Pancreas (tissue), 10 donors: ENCODE data around the gene TRIM9. TPM values are rescaled to one million over a fixed set of nuclear protein-coding genes. Genes with fewer than 3 reads are reported as not detected.

Source experiments
- ATAC-seq, 4 donors: fragments of 200-7000 bp; cut with Tn5 transposase; one replicate each; pipeline versions ENCODE4 v1.8.0 to v1.9.1; 2020; ENCODE audit warnings: mild to moderate bottlenecking in 4 of 4, moderate library complexity in 4 of 4
- DNase-seq, 6 donors: peaks; one replicate each; pipeline ENCODE4 v3.0.0-alpha.2; 2020
- FAIRE-seq: peaks from 2 replicates; lab custom pipeline; 2012; peaks lifted over from hg19 to GRCh38; lab: Jason Lieb, UNC
- H3K27ac ChIP-seq, 4 donors: fragments of 200-600 bp; sonication (generic); 1 replicate in 3 of 4; 2 replicates in 1 of 4; pipeline versions ENCODE4 v1.5.0 to v1.8.0; 2020
- H3K27me3 ChIP-seq, 4 donors: fragments of 200-600 bp; one replicate each; pipeline ENCODE4 v1.8.0; 2021
- H3K36me3 ChIP-seq, 3 donors: fragments of 200-600 bp; sonication (generic) in 1 of 3; one replicate each; pipeline versions ENCODE4 v1.5.0 to v1.8.0; 2020 to 2021
- H3K4me1 ChIP-seq, 3 donors: fragments of 200-600 bp; one replicate each; pipeline ENCODE4 v1.8.0; 2021
- H3K4me3 ChIP-seq, 4 donors: fragments of 200-600 bp; sonication (generic) in 2 of 4; one replicate each; pipeline versions ENCODE4 v1.5.0 to v1.8.0; 2020 to 2021
- H3K9me3 ChIP-seq, 4 donors: fragments of 200-600 bp; one replicate each; pipeline ENCODE4 v1.8.0; 2021
- CTCF ChIP-seq, 4 donors: fragments of 200-600 bp; sonication (generic) in 3 of 4; IDR thresholded peaks; one replicate each; pipeline versions ENCODE4 v1.5.0 to v1.8.0; 2021; ENCODE audit warnings: antibody characterized with exemption in 4 of 4
- WGBS, 2 donors: extraction: QIAGEN DNeasy Blood & Tissue Kit; methylation state at CpG; one replicate each; pipeline ENCODE4 v1.1.7; 2013; 5-methylcytosine and 5-hydroxymethylcytosine counted together
- intact Hi-C, 3 donors: fragments of 100-400 bp; cut with DNase I; formaldehyde crosslinking; loops; one replicate each; pipeline versions ENCODE4 v1.11.1 to v1.14.2; 2022
- polyA plus RNA-seq, 2 donors: library from polyadenylated mRNA; stranded (reverse); fragments of 200-250 nt; gene quantifications; one replicate each; pipeline ENCODE4 v1.2.3, GENCODE V29; 2013
- total RNA-seq, 6 donors: library from RNA; stranded (reverse); fragmentation: NEBNext Ultra II Directional in 4 of 6; extraction: Animal tissue kit (Norgen Biotek cat#: 25700) in 4 of 6; gene quantifications; one replicate each; pipeline versions ENCODE4 v1.2.1 to v1.2.4, GENCODE V29; 2021 to 2023
- donor health status: healthy with polysubstance abuse.
- donor health status: DM: no; HTN: no; CAD: no; lungs with moderate emphysema.
- donor health status: DM: no; HTN: no; CAD: no.
- donor health status: control.
- donor health status: control.
- donor health status: Bipolar disorder and iron deficiency.
- donor health status: DM: yes; HTN: yes; CAD: no.
- donor health status: DM: no; HTN: no; CAD: no.
- donor health status: DM: no; HTN: no; CAD: no.
- donor health status: DM: yes; HTN: yes; CAD: no.

TRIM9 gene
- total and polyA plus RNA-seq, 8 donors, result 0.25 to 3.4 (median 0.79) TPM

GRCh38 chr14:51107801-51108200 lies 12.9 kb upstream of the TRIM9 start:
- intact Hi-C loops, result no loop called here
- no peak for ATAC-seq

GRCh38 chr14:51104467-51104866 lies 9.6 kb upstream of the TRIM9 start:
- H3K9me3 ChIP-seq, result no peaks in the 10 kb centered on the region
- no peaks in the 10 kb centered on the region for H3K36me3 ChIP-seq
- H3K27ac ChIP-seq, result no peak overlapping the region
- H3K4me3 ChIP-seq, result no peak overlapping the region
- no peak for FAIRE-seq
- ATAC-seq, result no peak
- no peak for TF ChIP-seq CTCF (IDR thresholded peaks at IDR 0.05)
- DNase-seq, result no peak
- H3K27me3 ChIP-seq, result no peaks in the 10 kb centered on the region
- intact Hi-C loops, result no loop called here
- H3K4me1 ChIP-seq, result no peaks in the 10 kb centered on the region

More at GRCh38 chr14:51107801-51108200, 12.9 kb upstream of the TRIM9 start:
- Histone ChIP-seq H3K27ac (no peak overlapping the region), H3K36me3 (no peaks in the 10 kb centered on the region), H3K27me3 (no peaks in the 10 kb centered on the region), H3K4me3 (no peak overlapping the region), H3K4me1 (no peaks in the 10 kb centered on the region), H3K9me3 (no peaks in the 10 kb centered on the region)
- TF ChIP-seq CTCF (IDR thresholded peaks at IDR 0.05), result no peak
- 84 to 97% methylated on average over 1 of the region's 1 CpG for WGBS, 2 donors
- FAIRE-seq (no peak), DNase-seq (no peak)

GRCh38 chr14:51097287-51097686 lies 2.4 kb upstream of the TRIM9 start:
- no peak for ATAC-seq
- TF ChIP-seq CTCF (IDR thresholded peaks at IDR 0.05), result no peak
- no peak for DNase-seq
- Histone ChIP-seq H3K36me3 (no peaks in the 10 kb centered on the region), H3K27me3 (peaks cover 0 to 22% (median 0%) of the 10 kb centered on the region in 4 donors), H3K4me1 (peaks cover 0 to 11% (median 7%) of the 10 kb centered on the region in 3 donors), H3K4me3 (no peak overlapping the region), H3K27ac (no peak overlapping the region), H3K9me3 (no peaks in the 10 kb centered on the region)
- intact Hi-C loops, result no loop called here
- no peak for FAIRE-seq
- WGBS, 2 donors, result 34 to 54% methylated on average over 1 of the region's 1 CpG

GRCh38 chr14:51096870-51097269 lies 2.0 kb upstream of the TRIM9 start:
- Histone ChIP-seq H3K4me1 (peaks cover 0 to 11% (median 7%) of the 10 kb centered on the region in 3 donors), H3K9me3 (no peaks in the 10 kb centered on the region), H3K27me3 (peaks cover 0 to 22% (median 0%) of the 10 kb centered on the region in 4 donors), H3K27ac (no peak overlapping the region), H3K4me3 (no peak overlapping the region), H3K36me3 (no peaks in the 10 kb centered on the region)
- no peak for TF ChIP-seq CTCF (IDR thresholded peaks at IDR 0.05)
- 76 to 84% methylated on average over 2 of the region's 2 CpGs for WGBS, 2 donors
- FAIRE-seq, result no peak
- intact Hi-C loops, result no loop called here
- DNase-seq, result no peak
- no peak for ATAC-seq
